ENCODE measurements around the gene SLC51A.
"Not testable (repeated sequence)": the region's sequence is repeated elsewhere in the genome, so short reads cannot be mapped to it uniquely, and the experiment has no call there.

The SLC51A gene

GRCh38 chr3:196216089-196216564, at the start of gene SLC51A:
Gene SLC51A, plus strand, starts transcription at chr3:196216534. Its CDS starts 179 bp downstream, at chr3:196216713.
- no peak for DNase-seq (ENCODE audit: low read depth)

GRCh38 chr3:196166741-196167140, 49.6 kb upstream of the SLC51A start:
- DNase-seq (ENCODE audit: low read depth) = no peak

- no peak for DNase-seq (ENCODE audit: low read depth)
These were observed 47.4 kb upstream of the SLC51A start for GRCh38 chr3:196168808-196169391.

GRCh38 chr3:196169836-196170240, 46.5 kb upstream of the SLC51A start:
- DNase-seq (ENCODE audit: low read depth) = no peak

GRCh38 chr3:196170296-196170695, 46.0 kb upstream of the SLC51A start:
- not testable (repeated sequence) for DNase-seq (ENCODE audit: low read depth)

- no peak for DNase-seq (ENCODE audit: low read depth)
These were observed 41.7 kb upstream of the SLC51A start for GRCh38 chr3:196174652-196175051.

- DNase-seq (ENCODE audit: low read depth) = no peak
These were observed 41.2 kb upstream of the SLC51A start for GRCh38 chr3:196175116-196175625.

- no peak for DNase-seq (ENCODE audit: low read depth)
These were observed 40.6 kb upstream of the SLC51A start for GRCh38 chr3:196175722-196176121.

- no peak for DNase-seq (ENCODE audit: low read depth)
These were observed 38.8 kb upstream of the SLC51A start for GRCh38 chr3:196177567-196177966.

- DNase-seq (ENCODE audit: low read depth) = no peak
These were observed 38.4 kb upstream of the SLC51A start for GRCh38 chr3:196177967-196178366.

- no peak for DNase-seq (ENCODE audit: low read depth)
These were observed 37.3 kb upstream of the SLC51A start for GRCh38 chr3:196178993-196179379.

GRCh38 chr3:196179380-196180308, 36.7 kb upstream of the SLC51A start:
- DNase-seq (ENCODE audit: low read depth) = peak; percentile 48

- DNase-seq (ENCODE audit: low read depth) = no peak
These were observed 36.0 kb upstream of the SLC51A start for GRCh38 chr3:196180346-196180745.

- no peak for DNase-seq (ENCODE audit: low read depth)
These were observed 35.2 kb upstream of the SLC51A start for GRCh38 chr3:196181127-196181546.

- not testable (repeated sequence) for DNase-seq (ENCODE audit: low read depth)
These were observed 32.2 kb upstream of the SLC51A start for GRCh38 chr3:196184169-196184432.

- DNase-seq (ENCODE audit: low read depth) = no peak
These were observed 31.5 kb upstream of the SLC51A start for GRCh38 chr3:196184881-196185280.

- DNase-seq (ENCODE audit: low read depth) = no peak
These were observed 29.4 kb upstream of the SLC51A start for GRCh38 chr3:196186651-196187573.

- no peak for DNase-seq (ENCODE audit: low read depth)
These were observed 26.6 kb upstream of the SLC51A start for GRCh38 chr3:196189566-196190347.

- no peak for DNase-seq (ENCODE audit: low read depth)
These were observed 24.3 kb upstream of the SLC51A start for GRCh38 chr3:196192036-196192523.

- no peak for DNase-seq (ENCODE audit: low read depth)
These were observed 23.7 kb upstream of the SLC51A start for GRCh38 chr3:196192524-196193051.

All from stimulated activated CD8-positive, alpha-beta memory T cell treated with anti-CD3 and anti-CD28 coated beads, Interleukin-15, amount 100 ng/mL, for 24 hours (primary cell).